DOHH2 (cell line): ENCODE data around the gene GDPGP1.

Source experiments
- CTCF ChIP-seq: fragments of 200-600 bp; sonication (generic); IDR thresholded peaks from one replicate; pipeline ENCODE4 v1.5.1; 2014; ENCODE audit warnings: antibody characterized with exemption, mild to moderate bottlenecking, low read depth, low read length; ENCODE audit not compliant: poor library complexity, severe bottlenecking
- EZH2phosphoT487 ChIP-seq: fragments of 200-600 bp; sonication (generic); IDR thresholded peaks from 2 replicates; pipeline ENCODE4 v1.6.1; 2017; ENCODE audit warnings: borderline replicate concordance, mild to moderate bottlenecking, antibody characterized with exemption, low read length, moderate library complexity, mixed read lengths

GRCh38 chr15:90184786-90185704 lies 49.0 kb upstream of the GDPGP1 start:
- TF ChIP-seq CTCF = no peak
- no peak for TF ChIP-seq EZH2phosphoT487
